Placental pericyte (primary cell): ENCODE results near the gene COL6A5. TPM values are rescaled to one million over a fixed set of nuclear protein-coding genes. Genes with fewer than 3 reads are reported as not detected.

Experiments used
- total RNA-seq: library from RNA; depleted of rRNA; stranded (reverse); fragments of >200 nt; gene quantifications from 2 replicates; pipeline ENCODE4 v1.2.3, GENCODE V29; 2012

The COL6A5 gene, protein sequence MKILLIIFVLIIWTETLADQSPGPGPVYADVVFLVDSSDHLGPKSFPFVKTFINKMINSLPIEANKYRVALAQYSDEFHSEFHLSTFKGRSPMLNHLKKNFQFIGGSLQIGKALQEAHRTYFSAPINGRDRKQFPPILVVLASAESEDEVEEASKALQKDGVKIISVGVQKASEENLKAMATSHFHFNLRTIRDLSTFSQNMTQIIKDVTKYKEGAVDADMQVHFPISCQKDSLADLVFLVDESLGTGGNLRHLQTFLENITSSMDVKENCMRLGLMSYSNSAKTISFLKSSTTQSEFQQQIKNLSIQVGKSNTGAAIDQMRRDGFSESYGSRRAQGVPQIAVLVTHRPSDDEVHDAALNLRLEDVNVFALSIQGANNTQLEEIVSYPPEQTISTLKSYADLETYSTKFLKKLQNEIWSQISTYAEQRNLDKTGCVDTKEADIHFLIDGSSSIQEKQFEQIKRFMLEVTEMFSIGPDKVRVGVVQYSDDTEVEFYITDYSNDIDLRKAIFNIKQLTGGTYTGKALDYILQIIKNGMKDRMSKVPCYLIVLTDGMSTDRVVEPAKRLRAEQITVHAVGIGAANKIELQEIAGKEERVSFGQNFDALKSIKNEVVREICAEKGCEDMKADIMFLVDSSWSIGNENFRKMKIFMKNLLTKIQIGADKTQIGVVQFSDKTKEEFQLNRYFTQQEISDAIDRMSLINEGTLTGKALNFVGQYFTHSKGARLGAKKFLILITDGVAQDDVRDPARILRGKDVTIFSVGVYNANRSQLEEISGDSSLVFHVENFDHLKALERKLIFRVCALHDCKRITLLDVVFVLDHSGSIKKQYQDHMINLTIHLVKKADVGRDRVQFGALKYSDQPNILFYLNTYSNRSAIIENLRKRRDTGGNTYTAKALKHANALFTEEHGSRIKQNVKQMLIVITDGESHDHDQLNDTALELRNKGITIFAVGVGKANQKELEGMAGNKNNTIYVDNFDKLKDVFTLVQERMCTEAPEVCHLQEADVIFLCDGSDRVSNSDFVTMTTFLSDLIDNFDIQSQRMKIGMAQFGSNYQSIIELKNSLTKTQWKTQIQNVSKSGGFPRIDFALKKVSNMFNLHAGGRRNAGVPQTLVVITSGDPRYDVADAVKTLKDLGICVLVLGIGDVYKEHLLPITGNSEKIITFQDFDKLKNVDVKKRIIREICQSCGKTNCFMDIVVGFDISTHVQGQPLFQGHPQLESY (N-terminal part only)
- total RNA-seq, result under 0.01 and 0.14 TPM in 2 replicates

DNA sequence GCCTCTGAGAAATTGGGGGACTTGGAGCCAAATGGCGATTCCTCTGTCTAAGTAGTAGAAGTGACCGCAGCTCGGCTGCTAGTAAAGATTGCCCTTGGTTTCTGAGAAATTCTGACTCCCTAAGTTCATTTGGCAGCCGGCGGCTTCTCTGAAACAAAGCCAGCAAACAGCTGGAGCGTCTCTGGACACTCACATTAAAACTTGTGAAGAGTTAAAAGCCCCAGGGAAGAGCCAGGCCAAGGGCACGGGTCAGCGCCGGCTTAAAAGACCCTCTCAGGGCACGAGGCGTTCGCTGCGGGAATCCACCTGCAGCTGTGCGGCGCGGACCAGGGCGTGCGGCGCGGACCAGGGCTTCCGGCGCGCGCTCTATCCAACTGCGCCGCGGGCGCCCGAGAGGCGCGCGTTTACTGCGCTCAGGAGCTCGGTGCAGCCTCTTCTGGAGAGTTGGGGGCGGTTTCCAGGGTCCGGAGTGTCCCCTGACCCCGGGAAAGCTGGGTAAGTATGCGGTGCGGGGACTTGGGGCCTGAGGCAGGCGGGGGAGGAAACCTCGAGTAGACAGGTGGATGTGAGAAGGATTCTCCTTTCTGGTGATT lies at the start of gene COL6A5:
TSS of gene COL6A5 (plus strand) at position 186 of the 593 bp plus-strand sequence. CDS start 27,967 bp downstream, outside the sequence.

DNA sequence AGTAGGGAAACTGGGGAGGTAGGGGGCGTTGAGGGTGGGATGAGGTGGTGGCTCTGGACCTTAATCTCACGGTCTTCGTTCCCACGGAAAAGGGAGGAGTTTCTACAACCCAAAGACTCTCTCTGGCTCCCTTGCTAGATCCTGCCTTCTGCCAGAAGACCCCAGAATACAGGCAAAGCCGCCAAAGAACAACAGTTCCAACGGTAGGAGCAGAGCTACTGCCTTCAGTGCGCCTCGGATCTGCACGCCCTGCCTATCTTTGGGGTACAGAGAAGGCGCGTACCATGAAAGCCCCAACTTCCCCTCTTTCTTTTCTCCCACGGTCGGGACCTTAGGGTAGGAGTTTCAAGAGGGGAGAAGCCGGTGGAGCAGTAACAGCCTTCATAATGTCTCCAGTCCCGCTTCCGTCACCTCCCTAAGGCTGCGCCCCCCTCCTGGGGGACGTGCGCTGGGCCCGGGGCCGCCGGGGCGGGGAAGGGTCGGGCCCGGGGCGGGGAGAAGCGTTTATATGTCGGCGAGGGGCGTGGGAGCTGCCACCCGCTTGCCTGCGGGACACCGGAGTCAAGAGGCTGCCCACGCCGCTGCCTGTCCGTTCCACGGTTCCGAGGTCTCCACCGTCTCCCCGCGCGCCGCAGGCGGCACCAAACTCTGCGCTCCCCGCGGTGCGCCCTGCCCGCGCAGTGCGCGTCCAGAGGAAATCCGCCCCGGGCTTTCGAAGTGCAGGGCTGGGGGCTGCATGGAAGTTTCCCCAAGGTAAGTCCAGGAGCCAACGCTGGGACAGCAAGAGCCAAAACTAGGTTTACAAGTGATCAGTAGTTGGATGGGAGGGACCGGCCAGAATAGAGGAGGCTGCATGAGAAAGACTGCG lies 171.4 kb downstream of the COL6A5 start, which contains the start of gene COL6A6:
TSS of gene COL6A6 (plus strand) at position 533 of the 868 bp plus-strand sequence. CDS start 43,188 bp downstream, outside the sequence.

Other genes starting within 250 kb of the COL6A5 start
- gene COL6A6, start 171.5 kb downstream of the COL6A5 start, total RNA-seq, result under 0.01 TPM in 2 replicates